ENCODE data around the gene LDAH. TPM values are rescaled to one million over a fixed set of nuclear protein-coding genes. Genes with fewer than 3 reads are reported as not detected.

The LDAH gene
- total and polyA plus RNA-seq, 2 donors (not counting 1 experiment from before 2014, with no cell fraction given) = 9.0 to 31.3 TPM

DNA sequence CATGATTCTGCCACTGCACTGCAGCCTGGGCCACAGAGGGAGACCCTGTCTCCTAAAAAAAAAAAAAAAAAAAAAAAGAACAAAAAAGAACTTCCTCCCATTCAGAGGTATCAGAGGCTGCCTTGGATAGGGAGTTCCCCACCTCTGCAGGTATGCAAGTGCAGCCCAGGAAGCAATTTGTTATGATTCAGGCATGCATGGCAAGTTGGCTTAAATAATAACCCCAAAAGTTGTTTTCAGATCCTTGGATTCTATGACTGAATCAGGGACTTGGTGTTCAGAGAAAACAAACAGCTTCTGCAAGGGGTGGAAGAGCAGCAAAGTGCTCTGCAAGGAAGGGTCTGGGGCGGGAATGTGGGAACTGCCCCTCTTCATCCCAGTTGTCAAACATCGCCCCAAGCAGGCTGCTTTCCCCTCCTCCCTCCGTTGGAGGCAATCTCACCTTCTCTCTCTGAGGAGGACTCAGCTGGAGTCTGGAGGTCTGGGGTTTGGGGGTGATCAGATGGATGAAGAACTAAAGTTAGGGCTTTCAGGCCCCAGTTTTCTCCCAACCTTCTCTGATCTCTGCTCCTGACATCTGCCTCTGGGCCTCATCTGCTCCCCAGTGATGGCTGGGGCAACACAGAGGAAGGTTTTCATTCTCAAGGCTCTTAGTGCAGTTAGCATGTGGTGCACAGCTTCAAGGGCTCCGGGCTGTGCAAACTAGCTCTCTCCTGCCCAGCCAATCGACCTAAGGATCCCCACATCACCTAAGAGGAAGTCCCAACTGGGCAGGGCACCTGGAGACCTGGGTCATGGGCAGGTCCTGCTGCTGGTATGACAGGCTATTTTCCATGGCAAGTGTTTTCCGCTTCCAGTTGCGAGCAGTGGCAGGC, 159.5 kb downstream of the LDAH start:
- Mint-ChIP-seq H3K27me3 (peaks cover 23% of the 10 kb centered on the region), H3K9me3 (ENCODE audit: insufficient read depth) (no peaks in the 10 kb centered on the region), H3K4me3 (no peak overlapping the region), H3K4me1 (peaks cover 33% of the 10 kb centered on the region), H3K27ac (no peak overlapping the region)
- no peaks in the 10 kb centered on the region for H4K20me1 ChIP-seq (ENCODE audit: control insufficient read depth, insufficient read depth, low read length, poor library complexity, severe bottlenecking)
- H3K4me2 ChIP-seq (replicated peaks; ENCODE audit: low read depth, low read length, poor library complexity, severe bottlenecking) = no peak overlapping the region
- H3K4me1 ChIP-seq (ENCODE audit: control insufficient read depth in 2 of 2, insufficient read depth in 2 of 2, low read length in 2 of 2) = peaks cover 25 to 40% of the 10 kb centered on the region in 2 donors
- peaks cover 3% of the 10 kb centered on the region for H3K79me2 ChIP-seq (ENCODE audit: control insufficient read depth, insufficient read depth, low read length)
- H2AFZ ChIP-seq (ENCODE audit: insufficient read depth, low read depth, low read length, poor library complexity, severe bottlenecking) = no peak overlapping the region
- WGBS (ENCODE audit: insufficient coverage) = 69% methylated on average over 3 of the region's 7 CpGs
- no peak overlapping the region for H3K4me3 ChIP-seq (ENCODE audit: control extremely low read depth in 1 of 5, extremely low read depth in 1 of 5, insufficient read depth in 1 of 5, low read depth in 2 of 5, low read length in 4 of 5)
- TF ChIP-seq, protein P1, sequence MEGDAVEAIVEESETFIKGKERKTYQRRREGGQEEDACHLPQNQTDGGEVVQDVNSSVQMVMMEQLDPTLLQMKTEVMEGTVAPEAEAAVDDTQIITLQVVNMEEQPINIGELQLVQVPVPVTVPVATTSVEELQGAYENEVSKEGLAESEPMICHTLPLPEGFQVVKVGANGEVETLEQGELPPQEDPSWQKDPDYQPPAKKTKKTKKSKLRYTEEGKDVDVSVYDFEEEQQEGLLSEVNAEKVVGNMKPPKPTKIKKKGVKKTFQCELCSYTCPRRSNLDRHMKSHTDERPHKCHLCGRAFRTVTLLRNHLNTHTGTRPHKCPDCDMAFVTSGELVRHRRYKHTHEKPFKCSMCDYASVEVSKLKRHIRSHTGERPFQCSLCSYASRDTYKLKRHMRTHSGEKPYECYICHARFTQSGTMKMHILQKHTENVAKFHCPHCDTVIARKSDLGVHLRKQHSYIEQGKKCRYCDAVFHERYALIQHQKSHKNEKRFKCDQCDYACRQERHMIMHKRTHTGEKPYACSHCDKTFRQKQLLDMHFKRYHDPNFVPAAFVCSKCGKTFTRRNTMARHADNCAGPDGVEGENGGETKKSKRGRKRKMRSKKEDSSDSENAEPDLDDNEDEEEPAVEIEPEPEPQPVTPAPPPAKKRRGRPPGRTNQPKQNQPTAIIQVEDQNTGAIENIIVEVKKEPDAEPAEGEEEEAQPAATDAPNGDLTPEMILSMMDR (IDR thresholded peaks at IDR 0.05) = no peak
- no peak for TF ChIP-seq EZH2 (IDR thresholded peaks at IDR 0.05; ENCODE audit: borderline replicate concordance, insufficient read depth, low read depth, low read length, poor library complexity, severe bottlenecking)
- no peak overlapping the region for H3K9ac ChIP-seq (ENCODE audit: low read length)
- ATAC-seq (ENCODE audit: low read depth) (no peak), DNase-seq (peak; percentile 24)
- peaks cover 0 to 72% (median 13%) of the 10 kb centered on the region in 4 experiments for H3K27me3 ChIP-seq (replicated peaks in 1 of 4; ENCODE audit: control extremely low read depth in 1 of 4, control insufficient read depth in 3 of 4, insufficient read depth in 4 of 4, low read length in 3 of 4)
- H3K36me3 ChIP-seq (replicated peaks in 1 of 2; ENCODE audit: control extremely low read depth in 1 of 2, control insufficient read depth in 1 of 2, extremely low read depth in 1 of 2, insufficient read depth in 2 of 2, low read length in 1 of 2) = no peaks in the 10 kb centered on the region
- intact Hi-C loops (cut with micrococcal nuclease) = no loop called here
- POLR2A ChIA-PET = interaction anchor here (1.4 to 1.5 kb wide), 2 partner anchors 12 to 13 kb away, joined by 5 read pairs; no protein-coding TSS in a partner anchor
- peaks cover 0 to 11% (median 0%) of the 10 kb centered on the region in 3 donors for H3K9me3 ChIP-seq (ENCODE audit: control extremely low read depth in 1 of 3, control insufficient read depth in 2 of 3, insufficient read depth in 1 of 3, low read length in 2 of 3)
- no peak overlapping the region for H3K27ac ChIP-seq (ENCODE audit: low read length in 2 of 2)
- CTCF ChIA-PET = interaction anchor here (0.6 to 8.9 kb wide), 9 partner anchors 11 to 311 kb away, joined by 3 to 331 read pairs (median 4); partner anchors contain the start of gene HS1BP3
